Smooth muscle cell (in vitro differentiated cells): Measurements from ENCODE around the gene GRIK2. TPM values are rescaled to one million over a fixed set of nuclear protein-coding genes. Genes with fewer than 3 reads are reported as not detected.

Source experiments
- DNase-seq: peaks from one replicate; lab custom pipeline; 2025; ENCODE audit not compliant: unreplicated experiment; lab: John Stamatoyannopoulos, UW
- H2AFZ ChIP-seq: fragments of 200-600 bp; sonication (generic); 2 replicates; pipeline ENCODE4 v1.6.0; 2016; ENCODE audit warnings: antibody characterized with exemption, low read depth, mild to moderate bottlenecking
- H3F3A ChIP-seq: fragments of 200-600 bp; sonication (generic); 2 replicates; pipeline ENCODE4 v1.6.0; 2017; ENCODE audit warnings: antibody characterized with exemption, low read depth
- H3K27ac ChIP-seq: fragments of 200-600 bp; sonication (generic); 2 replicates; pipeline ENCODE4 v1.5.1; 2016; ENCODE audit warnings: low read depth, mild to moderate bottlenecking
- H3K27me3 ChIP-seq: fragments of 200-600 bp; sonication (generic); 2 replicates; pipeline ENCODE4 v1.6.1; 2016; ENCODE audit warnings: low read depth, mild to moderate bottlenecking
- H3K36me3 ChIP-seq: fragments of 200-600 bp; sonication (generic); 2 replicates; pipeline ENCODE4 v1.5.1; 2016; ENCODE audit warnings: low read depth
- H3K4me1 ChIP-seq: fragments of 200-600 bp; sonication (generic); 2 replicates; pipeline ENCODE4 v1.5.1; 2016; ENCODE audit warnings: low read depth
- H3K4me2 ChIP-seq: fragments of 200-600 bp; sonication (generic); 2 replicates; pipeline ENCODE4 v1.6.0; 2016; ENCODE audit warnings: mild to moderate bottlenecking
- H3K4me3 ChIP-seq: fragments of 200-600 bp; sonication (generic); 2 replicates; pipeline ENCODE4 v1.5.1; 2016; ENCODE audit warnings: mild to moderate bottlenecking
- H3K79me2 ChIP-seq: fragments of 200-600 bp; sonication (generic); 2 replicates; pipeline ENCODE4 v1.6.0; 2016; ENCODE audit warnings: low read depth, mild to moderate bottlenecking
- H3K9ac ChIP-seq: fragments of 200-600 bp; sonication (generic); 2 replicates; pipeline ENCODE4 v1.6.0; 2016; ENCODE audit warnings: low read depth
- H3K9me3 ChIP-seq: fragments of 200-600 bp; sonication (generic); replicated peaks from 2 replicates; pipeline ENCODE4 v1.5.1; 2016; ENCODE audit warnings: low read depth
- H4K20me1 ChIP-seq: fragments of 200-600 bp; sonication (generic); 2 replicates; pipeline ENCODE4 v1.6.0; 2016; ENCODE audit warnings: low read depth
- WGBS: methylation state at CpG from one replicate; pipeline ENCODE4 v1.1.7; 2016; ENCODE audit warnings: low lambda C conversion rate; 5-methylcytosine and 5-hydroxymethylcytosine counted together
- polyA plus RNA-seq: library from polyadenylated mRNA; unstranded; fragments of >200 nt; fragmentation: Nextera tagmentation; extraction: Ambion mirVana; gene quantifications from 2 replicates; pipeline ENCODE4 v1.2.1, GENCODE V29; 2016
- total RNA-seq: library from RNA; depleted of rRNA; stranded (reverse); fragments of >200 nt; gene quantifications from 2 replicates; pipeline ENCODE4 v1.2.3, GENCODE V29; 2014
- TF ChIP-seq, protein P1 (sequence below): fragments of 200-600 bp; sonication (generic); IDR thresholded peaks from 2 replicates; pipeline ENCODE4 v1.5.1; 2017; ENCODE audit warnings: borderline replicate concordance, mild to moderate bottlenecking, antibody characterized with exemption; ENCODE audit not compliant: insufficient read depth, poor library complexity, severe bottlenecking

Gene GRIK2
- total and polyA plus RNA-seq, 2 experiments from 2014 or later: 10.0 to 23.6 TPM

DNA sequence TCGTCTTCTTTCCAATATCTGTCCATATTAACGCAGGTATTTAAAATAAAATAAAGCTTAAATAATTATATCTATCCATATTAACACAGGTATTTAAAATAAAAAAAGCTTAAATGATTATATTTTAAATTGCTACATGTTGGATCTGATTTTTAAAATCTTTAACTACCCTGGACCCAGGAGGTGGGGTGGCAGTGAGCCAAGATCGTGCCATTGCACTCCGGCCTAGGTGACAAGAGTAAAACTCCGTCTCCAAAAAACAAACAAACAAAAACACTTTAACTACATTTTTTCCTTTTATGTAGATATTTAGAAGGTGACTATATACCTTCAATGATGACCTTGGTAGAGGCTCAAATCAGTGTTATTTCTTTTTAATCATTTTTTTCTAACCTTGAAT, 211.9 kb downstream of the GRIK2 start:
- H3K79me2 ChIP-seq: no peaks in the 10 kb centered on the region
- TF ChIP-seq, protein P1, sequence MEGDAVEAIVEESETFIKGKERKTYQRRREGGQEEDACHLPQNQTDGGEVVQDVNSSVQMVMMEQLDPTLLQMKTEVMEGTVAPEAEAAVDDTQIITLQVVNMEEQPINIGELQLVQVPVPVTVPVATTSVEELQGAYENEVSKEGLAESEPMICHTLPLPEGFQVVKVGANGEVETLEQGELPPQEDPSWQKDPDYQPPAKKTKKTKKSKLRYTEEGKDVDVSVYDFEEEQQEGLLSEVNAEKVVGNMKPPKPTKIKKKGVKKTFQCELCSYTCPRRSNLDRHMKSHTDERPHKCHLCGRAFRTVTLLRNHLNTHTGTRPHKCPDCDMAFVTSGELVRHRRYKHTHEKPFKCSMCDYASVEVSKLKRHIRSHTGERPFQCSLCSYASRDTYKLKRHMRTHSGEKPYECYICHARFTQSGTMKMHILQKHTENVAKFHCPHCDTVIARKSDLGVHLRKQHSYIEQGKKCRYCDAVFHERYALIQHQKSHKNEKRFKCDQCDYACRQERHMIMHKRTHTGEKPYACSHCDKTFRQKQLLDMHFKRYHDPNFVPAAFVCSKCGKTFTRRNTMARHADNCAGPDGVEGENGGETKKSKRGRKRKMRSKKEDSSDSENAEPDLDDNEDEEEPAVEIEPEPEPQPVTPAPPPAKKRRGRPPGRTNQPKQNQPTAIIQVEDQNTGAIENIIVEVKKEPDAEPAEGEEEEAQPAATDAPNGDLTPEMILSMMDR: no peak
- no peak overlapping the region for H2AFZ ChIP-seq

DNA sequence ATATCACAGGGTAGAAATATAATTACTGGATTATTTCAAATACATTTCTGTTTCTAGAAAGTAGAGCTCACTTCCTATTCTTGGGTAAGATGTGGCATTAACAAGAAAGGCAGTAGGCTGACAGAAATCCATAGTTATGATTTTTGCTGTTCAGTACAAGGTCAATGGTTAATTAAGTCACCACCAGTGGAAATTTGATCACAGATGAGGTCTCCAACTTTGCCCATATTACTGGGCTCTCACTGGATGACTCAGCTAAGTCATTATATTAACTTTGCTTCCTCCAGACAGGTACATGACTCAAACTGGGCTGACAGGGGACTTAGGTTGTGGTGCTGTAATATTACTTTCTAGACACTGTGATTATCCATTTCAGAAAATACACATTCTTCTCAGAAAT, 212.4 kb downstream of the GRIK2 start:
- H3F3A ChIP-seq: no peaks in the 10 kb centered on the region
- no peaks in the 10 kb centered on the region for H4K20me1 ChIP-seq
- H3K9ac ChIP-seq: no peak overlapping the region
- no peaks in the 10 kb centered on the region for H3K27me3 ChIP-seq
- no peak overlapping the region for H3K4me3 ChIP-seq
- H3K79me2 ChIP-seq: no peaks in the 10 kb centered on the region
- DNase-seq: no peak
- H3K36me3 ChIP-seq: no peaks in the 10 kb centered on the region
- no peaks in the 10 kb centered on the region for H3K4me1 ChIP-seq
- peak overlapping the region; percentile 47 for H3K27ac ChIP-seq
- no peak overlapping the region for H2AFZ ChIP-seq
- H3K4me2 ChIP-seq: no peak overlapping the region
- H3K9me3 ChIP-seq: no peaks in the 10 kb centered on the region
- TF ChIP-seq, protein P1: no peak

More for the DNA sequence above, 211.9 kb downstream of the GRIK2 start:
- H3K4me1 ChIP-seq: no peaks in the 10 kb centered on the region
- H3K4me3 ChIP-seq: no peak overlapping the region
- DNase-seq: no peak
- H3K4me2 ChIP-seq: no peak overlapping the region
- no peak overlapping the region for H3K9ac ChIP-seq
- no peaks in the 10 kb centered on the region for H4K20me1 ChIP-seq
- WGBS: 91% methylated on average over 5 of the region's 5 CpGs
- H3K27ac ChIP-seq: no peak overlapping the region
- H3F3A ChIP-seq: no peaks in the 10 kb centered on the region
- no peaks in the 10 kb centered on the region for H3K36me3 ChIP-seq
- no peaks in the 10 kb centered on the region for H3K9me3 ChIP-seq
- no peaks in the 10 kb centered on the region for H3K27me3 ChIP-seq

GRCh38 chr6:101607111-101607690, 213.7 kb downstream of the GRIK2 start:
- H3K9ac ChIP-seq: no peak overlapping the region
- no peaks in the 10 kb centered on the region for H3K27me3 ChIP-seq
- TF ChIP-seq, protein P1: no peak
- H4K20me1 ChIP-seq: no peaks in the 10 kb centered on the region
- H3K9me3 ChIP-seq: no peaks in the 10 kb centered on the region
- H3K4me3 ChIP-seq: no peak overlapping the region
- no peak overlapping the region for H3K27ac ChIP-seq
- no peak for DNase-seq
- H3K79me2 ChIP-seq: no peaks in the 10 kb centered on the region
- 89% methylated on average over 4 of the region's 4 CpGs for WGBS
- H3K4me2 ChIP-seq: no peak overlapping the region
- H3K36me3 ChIP-seq: no peaks in the 10 kb centered on the region
- no peak overlapping the region for H2AFZ ChIP-seq
- H3K4me1 ChIP-seq: no peaks in the 10 kb centered on the region
- H3F3A ChIP-seq: no peaks in the 10 kb centered on the region

- Histone ChIP-seq H3K27ac (no peak overlapping the region), H3K27me3 (no peaks in the 10 kb centered on the region), H3K79me2 (no peaks in the 10 kb centered on the region), H3K9ac (no peak overlapping the region), H3K4me1 (no peaks in the 10 kb centered on the region), H3F3A (no peaks in the 10 kb centered on the region), H3K36me3 (no peaks in the 10 kb centered on the region), H2AFZ (no peak overlapping the region), H3K9me3 (no peaks in the 10 kb centered on the region), H3K4me3 (no peak overlapping the region), H3K4me2 (no peak overlapping the region), H4K20me1 (no peaks in the 10 kb centered on the region)
- no peak for DNase-seq
- TF ChIP-seq, protein P1: no peak
These were observed 215.2 kb downstream of the GRIK2 start for GRCh38 chr6:101608703-101609102.
